Measurements from ENCODE around the gene ANO2.

ANO2 gene

DNA sequence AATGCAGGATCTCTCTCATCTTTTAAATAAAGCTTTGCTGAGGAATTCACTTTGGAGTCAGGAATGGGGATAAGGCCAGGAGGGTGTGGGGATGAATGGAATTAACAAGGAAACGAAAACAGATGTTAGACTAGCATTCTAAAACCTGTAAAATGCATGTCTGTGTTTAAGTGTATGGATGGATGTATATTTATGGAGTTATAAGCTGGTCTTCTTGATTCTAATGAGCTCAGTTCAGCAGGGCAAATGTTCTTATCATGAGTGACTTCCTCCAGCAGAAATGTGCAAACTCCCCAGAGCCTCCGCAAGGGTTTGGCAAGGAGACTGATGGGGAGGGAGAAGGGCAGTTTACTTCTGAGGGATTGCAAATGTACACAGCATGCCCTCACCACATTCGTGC is 364.0 kb downstream of the ANO2 start:
- no peak for DNase-seq (ENCODE audit: low read depth)

DNA sequence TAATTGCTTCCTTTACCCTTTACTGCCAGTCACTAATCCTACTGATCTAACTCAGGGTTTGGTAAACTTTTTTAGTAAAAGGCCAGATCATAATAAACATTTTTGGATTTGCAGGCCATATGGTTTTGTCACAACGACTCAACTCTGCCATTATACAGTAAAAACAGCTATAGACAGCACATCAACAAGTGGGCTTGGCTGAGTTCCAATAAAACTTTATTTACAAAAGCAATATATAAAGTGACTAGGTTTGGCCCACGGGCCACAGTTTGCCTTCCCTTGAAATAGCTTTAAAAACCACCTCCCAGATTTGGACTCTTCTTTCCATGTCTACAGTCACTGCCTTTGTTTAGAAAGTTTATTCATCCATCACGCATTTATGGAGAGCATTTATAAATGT is 366.3 kb downstream of the ANO2 start:
- DNase-seq (ENCODE audit: low read depth): no peak

DNA sequence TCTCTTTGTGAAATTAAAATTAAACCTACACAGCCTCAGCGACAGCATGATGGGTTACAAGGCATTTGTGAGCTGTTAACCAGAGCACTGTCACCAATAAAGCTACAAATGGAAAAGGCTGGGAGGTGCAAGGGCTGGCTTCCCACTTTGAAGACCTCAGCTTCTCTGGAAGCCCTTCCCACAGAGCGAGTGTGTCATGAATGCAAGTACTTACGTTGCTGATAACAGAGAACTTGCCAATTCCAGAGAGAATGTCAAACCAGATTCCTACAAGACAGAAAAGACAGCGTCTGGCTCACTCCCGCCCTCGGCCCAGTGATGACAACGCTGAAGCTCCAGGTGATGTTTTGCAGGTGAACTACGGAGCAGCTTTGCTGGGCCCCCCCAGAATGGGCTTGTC is 367.3 kb downstream of the ANO2 start:
- no peak for DNase-seq (ENCODE audit: low read depth)

DNA sequence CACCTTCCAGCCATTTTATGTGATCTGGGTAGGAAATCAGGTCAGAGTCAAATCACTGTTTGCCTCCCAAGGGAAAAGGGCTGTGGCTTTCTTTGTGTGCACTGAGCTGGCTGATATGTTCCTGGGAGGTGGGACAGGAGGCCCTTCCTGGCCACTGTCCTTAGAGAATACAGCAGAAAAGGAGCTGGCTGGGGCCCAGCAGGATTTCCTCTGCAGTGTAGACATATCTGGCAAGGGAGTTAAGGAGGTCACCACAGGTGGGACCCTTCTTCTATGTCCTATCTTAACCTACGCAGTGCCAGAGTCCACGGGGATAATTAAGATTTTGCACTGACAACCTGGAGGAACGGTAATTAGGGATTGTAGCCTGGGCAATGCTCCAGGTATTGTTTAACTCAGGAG is 367.8 kb downstream of the ANO2 start:
- DNase-seq (ENCODE audit: low read depth): no peak

DNA sequence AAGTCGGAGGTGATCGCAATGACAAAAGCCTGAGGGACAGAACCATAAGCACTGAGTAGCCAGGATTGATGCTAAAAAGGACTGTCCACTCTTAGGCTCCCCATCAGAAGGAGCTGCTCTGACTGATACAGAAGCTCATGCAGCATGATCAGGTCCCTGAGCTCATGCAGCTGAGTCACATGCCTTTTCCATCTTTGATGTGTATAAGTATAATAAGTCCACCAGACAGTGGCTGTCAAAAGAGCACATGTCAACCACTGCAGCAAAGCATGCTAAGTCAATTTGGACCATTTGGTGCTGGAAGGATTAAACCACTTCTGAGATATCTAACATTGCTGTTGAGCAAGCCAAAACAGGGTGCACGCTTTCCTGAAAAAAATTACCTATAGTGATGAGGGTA is 369.1 kb downstream of the ANO2 start:
- no peak for DNase-seq (ENCODE audit: low read depth)

DNA sequence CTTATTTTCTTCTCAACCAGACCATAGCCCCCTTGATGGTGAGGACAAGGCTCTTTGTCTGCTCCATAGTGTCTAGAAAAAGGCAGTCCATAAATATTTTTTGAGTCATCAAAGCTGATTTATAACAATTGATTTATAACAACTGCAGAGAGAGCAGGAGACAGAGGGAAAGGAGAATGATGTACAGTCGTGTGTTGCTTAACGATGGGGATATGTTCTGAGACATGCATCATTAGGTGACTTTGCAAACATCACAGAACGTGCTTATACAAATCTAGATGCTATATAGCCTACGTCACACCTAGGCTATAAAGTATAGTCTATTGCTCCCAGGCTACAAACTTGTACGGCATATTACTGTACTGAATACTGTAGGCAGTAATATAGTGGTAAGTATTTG is 369.8 kb downstream of the ANO2 start:
- DNase-seq (ENCODE audit: low read depth): no peak

DNA sequence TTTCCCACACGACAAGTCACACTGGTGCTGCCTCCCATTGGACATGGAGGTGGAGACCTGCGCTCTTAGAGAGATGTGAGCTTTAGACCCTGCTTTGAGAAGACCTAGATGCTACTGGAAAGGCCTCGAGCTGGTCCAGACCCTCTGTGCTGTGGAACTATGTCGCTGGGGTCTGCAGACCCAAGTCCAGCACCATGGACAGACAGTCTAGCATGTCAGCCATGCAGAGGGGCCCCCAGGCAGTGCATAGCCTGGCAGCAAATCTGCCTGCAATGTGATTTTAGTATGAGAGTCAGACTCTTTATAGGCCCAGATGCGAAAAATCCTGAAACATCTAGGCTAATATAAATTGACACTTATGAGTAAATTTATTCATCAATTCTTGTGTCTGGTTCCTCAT is 371.7 kb downstream of the ANO2 start:
- no peak for DNase-seq (ENCODE audit: low read depth)

DNA sequence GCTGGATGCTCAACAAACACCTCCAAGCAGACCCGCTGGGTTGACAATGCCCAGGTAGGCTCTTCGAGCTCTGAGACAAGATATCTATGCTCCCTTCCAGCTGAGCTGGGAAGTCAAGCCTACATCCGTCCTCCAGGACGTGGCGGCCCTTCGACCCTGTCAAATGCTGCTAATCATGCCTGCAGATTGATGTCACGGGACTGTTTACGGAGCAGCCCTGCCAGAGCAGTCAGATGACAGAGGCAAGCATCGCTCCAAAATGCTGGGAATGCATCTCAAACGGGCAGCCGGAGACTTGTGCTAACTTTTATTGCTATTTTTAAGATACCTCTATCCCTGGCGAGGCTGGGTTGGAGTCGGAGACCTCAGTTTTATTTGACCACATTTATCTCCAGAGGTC is 373.9 kb downstream of the ANO2 start:
- DNase-seq (ENCODE audit: low read depth): no peak

DNA sequence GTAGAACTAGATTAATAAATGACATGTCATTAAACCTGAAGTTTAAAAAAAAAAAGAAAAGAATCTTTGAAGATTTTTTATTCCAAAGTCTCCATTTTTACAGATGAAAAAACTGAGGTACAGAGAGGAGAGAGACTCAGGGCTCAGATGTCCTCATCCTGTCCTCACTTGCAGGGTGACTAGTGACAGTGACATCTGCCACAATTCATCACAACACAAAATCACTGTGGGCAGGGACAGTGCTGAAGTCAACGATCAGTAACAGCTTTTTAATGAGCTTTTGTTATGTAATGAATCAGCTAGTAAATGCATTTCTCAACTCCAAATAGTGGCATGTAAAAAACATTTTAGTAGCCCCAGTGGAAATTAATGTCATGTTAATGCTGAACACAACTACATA is 374.6 kb downstream of the ANO2 start:
- no peak for DNase-seq (ENCODE audit: low read depth)

DNA sequence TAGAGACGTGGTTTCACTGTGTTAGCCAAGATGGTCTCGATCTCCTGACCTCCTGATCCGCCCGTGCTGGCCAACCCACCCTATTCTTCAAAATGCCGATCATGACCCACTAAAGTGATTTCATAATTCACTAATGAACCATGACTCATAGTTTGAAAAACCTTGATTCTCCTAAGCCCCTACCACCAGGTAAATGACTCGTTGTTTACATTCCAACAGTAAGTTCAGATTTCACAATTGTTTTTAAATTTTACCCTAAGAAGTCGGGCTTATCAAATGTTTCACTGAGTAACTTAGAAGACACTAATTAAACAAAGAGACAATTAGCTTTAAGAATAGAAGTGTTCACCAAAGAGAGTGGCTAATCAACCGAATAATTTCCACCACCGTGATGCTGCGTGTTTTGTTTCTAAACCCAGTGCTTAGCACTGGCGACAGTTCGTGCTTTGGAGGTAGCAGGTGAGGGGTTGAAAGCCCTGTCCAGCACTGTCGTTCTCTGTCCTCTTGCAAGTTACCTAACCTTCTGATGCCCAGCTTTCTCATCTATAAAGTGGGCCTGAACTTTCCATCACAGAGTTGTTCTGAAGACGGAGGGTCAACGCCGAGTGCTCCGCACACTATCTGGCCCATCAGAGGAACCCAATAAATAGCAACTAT is 376.6 kb downstream of the ANO2 start:
- no peak for DNase-seq (ENCODE audit: low read depth)

DNA sequence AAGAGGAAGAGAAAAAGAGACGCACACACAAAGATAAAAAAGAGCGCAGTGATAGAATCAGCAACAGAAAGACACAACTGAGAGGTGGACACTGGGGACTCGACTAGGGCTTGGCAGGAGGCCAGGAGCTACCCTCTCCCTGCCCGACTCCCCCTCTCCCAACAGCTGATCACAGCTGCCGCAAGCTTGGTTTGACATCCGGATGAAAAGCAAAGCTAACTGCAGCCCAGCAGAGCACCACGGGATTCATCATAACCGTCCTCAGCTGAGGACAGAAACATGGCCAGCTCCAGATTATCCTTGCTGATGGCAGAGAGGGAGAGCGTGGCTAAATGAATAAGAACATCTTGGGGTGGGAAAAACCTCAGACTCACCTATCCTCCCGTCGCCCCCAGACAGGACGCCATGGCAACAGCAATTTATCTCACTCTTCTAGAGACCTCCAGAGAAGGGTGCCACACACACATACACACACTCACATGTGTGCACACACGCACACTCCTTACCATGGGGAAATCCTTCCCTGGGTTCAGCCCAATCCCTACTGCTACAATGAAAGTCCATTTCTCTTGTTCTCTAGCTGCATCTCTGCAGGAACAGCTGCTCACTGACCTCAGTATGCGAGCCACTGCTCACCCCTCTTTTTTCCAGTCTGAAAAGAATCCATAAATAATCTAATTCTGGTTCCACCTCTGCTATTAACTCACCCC is 377.9 kb downstream of the ANO2 start:
- no peak for DNase-seq (ENCODE audit: low read depth)

DNA sequence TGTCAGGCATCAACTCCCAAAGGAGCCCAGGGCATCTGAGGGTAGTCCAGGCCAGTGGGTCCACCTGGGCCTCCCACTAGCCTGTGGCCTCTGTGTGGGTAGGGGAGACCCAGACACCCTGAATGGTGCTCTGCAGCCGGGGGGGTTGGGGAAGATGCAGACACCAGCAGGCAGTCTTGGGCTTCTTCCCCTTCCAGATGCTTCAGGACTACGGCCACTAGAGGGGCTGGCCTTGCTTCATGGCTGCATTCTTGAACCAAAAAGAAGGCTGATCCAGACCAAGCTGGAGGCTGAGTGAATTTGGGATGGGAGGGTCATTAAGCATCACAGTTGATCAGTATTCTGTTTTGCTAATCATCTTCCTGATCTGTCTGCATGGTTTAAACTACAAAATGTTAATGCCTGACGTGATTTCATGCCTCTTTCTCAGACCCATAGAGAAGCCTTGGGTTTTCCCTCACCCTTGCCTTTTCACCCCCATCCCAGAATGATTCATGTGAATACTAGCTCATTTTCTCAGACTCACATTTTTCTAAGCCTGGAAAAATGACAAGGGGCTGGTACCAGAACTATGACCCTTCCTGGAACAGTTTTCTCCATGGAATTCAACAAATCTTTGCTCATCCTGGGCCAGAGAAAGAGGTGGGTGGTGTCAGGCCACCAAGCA is 379.0 kb downstream of the ANO2 start:
- no peak for DNase-seq (ENCODE audit: low read depth)

DNA sequence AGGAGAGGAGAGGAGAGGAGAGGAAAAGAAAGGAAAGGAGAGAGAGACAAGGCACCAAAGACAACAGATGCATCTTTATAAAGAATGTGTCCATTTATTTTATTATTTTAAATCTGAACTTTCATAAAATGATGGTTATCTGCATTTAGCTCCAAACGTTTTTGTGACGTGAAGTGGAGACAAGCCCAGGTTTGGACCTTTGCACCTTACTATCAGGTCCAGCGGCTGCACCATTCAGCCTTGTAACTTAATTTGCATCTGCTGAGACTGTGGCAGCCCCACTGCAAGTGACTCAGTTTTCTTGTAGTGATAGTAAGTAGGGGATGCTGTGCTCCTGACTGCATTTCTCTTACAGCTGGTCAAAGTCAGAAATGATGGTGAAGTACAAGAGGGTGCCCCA is 382.5 kb downstream of the ANO2 start:
- DNase-seq (ENCODE audit: low read depth): no peak

DNA sequence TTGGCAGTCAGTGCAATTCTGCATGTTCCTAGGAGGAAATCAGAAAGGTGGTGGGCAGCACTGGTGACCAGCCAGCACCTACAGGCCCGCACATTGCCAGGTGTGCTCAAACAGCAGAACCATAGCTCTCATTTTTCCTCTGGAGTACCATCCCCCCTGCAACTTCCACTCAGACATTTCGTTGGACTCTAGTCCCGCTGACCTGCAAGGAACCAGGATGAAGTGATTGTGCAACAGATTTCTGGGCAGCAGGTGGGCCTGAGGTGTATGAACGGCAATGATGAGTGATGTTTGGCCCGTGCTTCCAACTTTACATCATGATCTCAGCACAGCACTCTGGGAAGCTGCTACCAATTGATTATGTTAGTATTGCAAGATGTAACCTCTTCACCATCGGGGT is 383.2 kb downstream of the ANO2 start:
- no peak for DNase-seq (ENCODE audit: low read depth)

DNA sequence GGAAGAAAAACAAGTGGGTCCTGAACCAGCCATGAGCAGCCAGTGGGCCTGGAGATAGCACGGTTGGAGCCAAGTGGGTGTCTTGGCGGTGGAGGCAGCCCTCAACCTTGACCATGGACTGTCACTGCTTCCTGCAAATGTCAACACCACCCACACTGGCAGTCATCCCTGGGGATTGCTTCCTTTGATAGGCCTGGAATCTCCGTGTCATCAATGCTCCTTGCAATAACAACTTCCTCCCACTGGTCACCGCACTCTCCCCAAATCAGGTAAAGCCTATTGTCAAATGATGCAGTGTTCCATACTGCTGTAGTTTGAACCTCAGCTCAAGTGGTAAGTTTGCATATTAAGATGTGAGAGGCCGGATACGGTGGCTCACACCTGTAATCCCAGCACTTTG is 384.0 kb downstream of the ANO2 start:
- DNase-seq (ENCODE audit: low read depth): no peak

DNA sequence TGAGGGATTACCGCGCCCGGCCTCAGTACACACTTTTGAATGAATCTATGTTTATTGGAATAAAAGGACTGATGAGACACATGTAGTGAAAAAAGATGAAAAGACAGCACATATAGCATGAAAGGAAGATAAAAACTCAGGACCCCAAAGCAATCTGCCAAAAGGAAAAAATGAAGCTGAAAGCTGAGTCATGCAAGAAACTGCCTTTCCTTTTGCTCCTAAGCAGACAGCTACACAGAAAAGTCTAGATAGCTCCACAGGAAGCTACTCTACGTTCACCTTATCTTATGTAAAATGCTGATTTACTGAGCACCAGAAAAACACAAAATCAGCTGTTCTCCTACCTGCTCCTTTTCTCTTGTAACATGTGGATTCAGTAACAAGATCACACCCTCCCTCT is 384.8 kb downstream of the ANO2 start:
- DNase-seq (ENCODE audit: low read depth): no peak

DNA sequence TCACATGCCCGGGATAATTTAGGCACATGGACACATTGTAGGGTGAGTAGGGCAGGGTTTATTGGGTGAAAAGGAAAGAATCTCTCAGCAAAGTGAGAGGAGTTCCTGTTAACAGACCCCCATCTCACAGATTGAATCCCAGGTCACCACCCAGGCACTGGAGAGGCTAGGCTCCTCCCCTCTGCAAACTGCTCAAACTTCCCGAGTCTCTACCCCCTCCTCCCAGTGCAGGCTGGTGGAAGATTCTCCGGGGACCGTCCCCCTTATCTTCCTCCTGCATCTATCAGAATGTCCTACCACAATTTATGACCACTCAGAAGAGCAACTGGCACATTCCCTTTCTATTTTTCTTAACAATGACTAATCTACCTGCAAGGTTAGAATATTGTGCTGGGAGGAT is 387.2 kb downstream of the ANO2 start:
- no peak for DNase-seq (ENCODE audit: low read depth)

DNA sequence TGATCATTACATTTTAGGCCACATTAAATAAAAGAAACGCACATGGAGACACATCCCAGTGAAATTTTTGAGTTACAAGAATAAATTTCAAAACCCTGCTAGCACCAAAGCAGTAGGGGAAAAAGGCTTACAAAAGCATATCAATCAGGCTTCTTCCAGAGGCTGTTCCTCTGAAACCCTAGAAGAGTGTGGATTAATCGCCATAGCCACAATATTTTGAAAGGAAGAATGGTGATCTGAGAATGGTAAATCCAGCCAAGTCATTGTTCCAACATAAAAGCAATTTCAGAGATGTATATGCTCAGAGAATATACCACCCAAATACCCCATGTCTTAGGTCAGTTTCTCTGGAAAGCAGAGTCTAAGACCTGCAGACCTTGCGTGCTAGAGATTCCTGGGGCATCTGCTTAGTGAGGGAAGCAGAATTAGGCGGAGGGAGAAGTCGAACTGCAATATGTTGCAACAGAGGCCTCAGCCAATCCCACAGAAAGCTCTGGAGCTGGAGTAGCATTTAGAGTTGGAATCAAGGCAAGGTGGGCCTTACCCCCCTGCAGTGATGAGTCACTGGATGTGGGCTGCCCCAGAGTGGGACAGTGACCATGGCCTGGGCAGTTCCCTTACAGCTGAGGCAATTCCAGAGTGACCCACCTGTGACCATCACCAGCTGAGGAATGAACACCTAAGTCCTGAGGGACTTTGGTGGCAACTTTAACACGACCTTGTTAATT is 387.9 kb downstream of the ANO2 start:
- DNase-seq (ENCODE audit: low read depth): no peak

DNA sequence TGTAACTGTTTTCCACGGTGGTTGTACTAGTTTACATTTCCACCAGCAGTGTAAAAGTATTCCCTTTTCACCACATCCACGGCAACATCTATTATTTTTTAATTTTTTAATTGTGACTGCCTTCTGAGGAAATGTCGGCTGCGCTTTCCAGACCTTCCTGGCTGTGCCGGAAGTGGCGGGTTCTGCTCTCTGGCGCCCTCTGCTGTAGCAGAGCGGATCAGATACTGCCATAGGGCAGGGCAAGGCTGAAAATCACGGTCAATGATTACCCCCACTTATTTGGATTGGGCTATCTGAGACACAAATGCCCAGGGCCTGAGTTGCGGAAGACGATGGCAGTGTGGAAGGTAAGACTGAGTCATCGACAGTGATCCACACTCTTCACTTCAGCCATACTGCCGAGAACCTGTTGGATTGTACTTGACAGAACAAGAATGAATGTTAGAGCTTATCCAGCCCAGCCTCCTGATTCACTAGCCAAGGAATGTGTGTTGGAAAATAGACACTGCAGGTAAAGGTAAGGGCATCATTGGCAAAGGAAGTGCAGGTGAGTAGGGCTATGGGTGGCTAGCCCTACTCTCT is 388.9 kb downstream of the ANO2 start:
- no peak for DNase-seq (ENCODE audit: low read depth)

DNA sequence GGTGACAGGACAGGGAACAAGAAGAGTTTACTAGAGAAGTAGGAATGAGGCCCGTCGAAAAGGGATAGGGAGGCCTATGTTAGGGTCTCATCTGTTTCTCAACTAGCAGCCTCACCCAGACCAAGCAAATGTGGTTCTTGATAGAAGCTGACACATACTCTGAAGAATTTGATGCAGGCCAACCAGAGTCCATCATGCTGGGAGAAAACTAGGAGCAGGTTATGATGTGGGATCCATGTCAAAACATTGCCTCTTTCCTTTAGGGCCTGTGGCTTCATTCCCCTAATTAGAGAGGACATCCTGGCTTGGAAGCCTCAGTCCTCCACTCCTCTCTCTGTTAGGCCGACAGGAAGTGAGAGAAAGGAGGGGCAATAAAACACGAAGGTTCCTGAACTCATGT is 390.3 kb downstream of the ANO2 start:
- DNase-seq (ENCODE audit: low read depth): no peak

DNA sequence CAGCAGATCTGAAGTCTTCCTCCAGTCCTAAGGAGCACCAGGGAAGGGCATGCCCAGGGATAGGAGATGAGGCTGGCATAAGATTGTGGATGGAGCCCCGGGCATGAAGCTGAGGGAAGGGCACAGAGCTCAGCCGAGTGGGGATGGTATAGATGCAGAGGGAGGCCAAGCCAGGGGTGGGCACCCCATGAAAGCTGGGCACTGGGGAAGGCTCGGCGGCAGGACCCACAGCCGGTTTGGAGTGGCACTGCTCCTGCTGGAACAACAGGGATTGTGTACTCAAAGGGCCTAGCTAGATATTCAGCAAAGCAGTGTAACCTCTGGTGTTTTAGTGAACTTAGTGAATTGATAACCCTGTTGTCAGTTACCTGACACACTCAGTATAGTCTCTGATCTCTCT is 396.0 kb downstream of the ANO2 start:
- DNase-seq (ENCODE audit: low read depth): no peak

DNA sequence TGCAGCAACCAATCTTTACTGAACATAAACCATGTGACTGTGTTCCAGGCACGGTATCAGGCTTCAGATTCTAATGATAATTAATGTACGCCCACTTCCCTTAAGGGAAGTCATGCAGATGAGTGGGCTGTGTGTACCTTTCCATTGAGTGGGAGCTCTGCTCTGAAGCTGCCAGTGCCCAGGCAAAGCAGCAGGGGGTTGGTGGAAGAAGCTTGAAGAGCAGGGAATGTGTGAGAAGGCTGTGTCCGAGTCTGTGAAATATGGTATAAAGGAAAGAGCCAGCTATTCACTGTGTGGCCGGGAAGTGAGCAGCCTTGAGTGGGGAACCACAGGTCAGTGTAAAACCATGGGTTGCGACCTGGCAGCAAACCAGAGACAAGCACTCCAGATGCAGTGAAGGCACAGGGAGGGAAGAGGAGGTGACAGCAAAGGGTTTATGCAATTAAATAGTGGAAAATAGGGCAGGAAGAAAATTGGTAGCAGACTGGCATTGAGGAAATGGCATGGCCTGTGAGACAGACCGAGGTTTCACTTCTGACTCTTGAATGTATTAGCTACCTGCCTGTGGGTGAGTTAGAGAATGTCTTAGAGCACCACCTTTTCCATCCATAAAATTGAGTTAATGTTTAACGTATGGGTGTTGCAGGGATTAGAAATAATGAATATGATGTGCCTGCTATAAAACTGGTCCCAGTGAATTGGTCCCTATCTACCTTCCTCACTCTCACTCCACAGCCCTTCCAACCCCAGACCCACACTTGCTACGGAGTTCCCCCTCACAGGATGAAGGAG is 396.7 kb downstream of the ANO2 start:
- DNase-seq (ENCODE audit: low read depth): no peak
